GM12874 (cell line): Measurements from ENCODE around the gene MAGI2.

Source experiments
- TF ChIP-seq, protein P1 (sequence below): IDR thresholded peaks from 2 replicates; pipeline ENCODE4 v1.5.1; 2011; ENCODE audit warnings: low read depth, mild to moderate bottlenecking, control low read depth, low read length, moderate library complexity; ENCODE audit not compliant: insufficient read depth

MAGI2 gene

DNA sequence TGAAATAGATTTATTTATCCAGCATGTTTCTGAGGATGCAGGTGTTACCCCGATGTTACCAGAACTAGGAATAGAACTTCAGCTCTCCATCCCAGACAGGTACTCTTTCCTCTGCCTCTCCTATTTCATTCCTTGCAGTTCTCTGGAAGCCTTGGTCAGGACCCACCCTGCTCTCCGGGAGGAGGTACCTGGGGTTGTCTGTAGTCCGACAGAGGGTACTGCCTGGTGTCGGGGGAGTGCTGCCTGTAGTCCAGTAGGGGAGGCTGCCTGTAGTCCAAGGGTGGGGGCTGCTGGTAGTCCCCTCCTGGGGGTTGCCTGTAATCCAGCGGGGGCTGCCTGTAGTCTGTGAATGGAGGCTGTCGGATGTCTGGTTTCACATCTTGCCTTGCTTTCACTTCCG, 1326.5 kb downstream of the MAGI2 start:
- TF ChIP-seq, protein P1, sequence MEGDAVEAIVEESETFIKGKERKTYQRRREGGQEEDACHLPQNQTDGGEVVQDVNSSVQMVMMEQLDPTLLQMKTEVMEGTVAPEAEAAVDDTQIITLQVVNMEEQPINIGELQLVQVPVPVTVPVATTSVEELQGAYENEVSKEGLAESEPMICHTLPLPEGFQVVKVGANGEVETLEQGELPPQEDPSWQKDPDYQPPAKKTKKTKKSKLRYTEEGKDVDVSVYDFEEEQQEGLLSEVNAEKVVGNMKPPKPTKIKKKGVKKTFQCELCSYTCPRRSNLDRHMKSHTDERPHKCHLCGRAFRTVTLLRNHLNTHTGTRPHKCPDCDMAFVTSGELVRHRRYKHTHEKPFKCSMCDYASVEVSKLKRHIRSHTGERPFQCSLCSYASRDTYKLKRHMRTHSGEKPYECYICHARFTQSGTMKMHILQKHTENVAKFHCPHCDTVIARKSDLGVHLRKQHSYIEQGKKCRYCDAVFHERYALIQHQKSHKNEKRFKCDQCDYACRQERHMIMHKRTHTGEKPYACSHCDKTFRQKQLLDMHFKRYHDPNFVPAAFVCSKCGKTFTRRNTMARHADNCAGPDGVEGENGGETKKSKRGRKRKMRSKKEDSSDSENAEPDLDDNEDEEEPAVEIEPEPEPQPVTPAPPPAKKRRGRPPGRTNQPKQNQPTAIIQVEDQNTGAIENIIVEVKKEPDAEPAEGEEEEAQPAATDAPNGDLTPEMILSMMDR, result no peak

DNA sequence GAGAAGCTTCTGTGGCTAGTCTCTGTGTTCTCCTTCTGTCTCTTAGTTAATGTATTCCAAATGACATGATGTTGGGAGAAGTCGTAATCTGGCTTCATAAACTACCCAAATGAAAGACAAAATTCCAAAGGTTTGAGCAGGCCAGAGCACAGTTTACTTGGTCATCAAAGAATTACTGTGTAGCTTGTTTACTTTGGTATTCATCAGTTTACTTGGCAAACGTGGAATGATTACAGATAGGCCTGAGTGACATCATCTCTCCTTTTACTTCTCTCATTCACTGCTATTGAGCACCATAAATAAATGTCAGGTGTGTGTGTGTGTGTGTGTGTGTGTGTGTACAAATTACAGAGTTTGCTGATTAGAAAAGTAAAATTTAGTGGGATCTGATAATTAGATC, 1327.6 kb downstream of the MAGI2 start:
- TF ChIP-seq, protein P1, result no peak

DNA sequence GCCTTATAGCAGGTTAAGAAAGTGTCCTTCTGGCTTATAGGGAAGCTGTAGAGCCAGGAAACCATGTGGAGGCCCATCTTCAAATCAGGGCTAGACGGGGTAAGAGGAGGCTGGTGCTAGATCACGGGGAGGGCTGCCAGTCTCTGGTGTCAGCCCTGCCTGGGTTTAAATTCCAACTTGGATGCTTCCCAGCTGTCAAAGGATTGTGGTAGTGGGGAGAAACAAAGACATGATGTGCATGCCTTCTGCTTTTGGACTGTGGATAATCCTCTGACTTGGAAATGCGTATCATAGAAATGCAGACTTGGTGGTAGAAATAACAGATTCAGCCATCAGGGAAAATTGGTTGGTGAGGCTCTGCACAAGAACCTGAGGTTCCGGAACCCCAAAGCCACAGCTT, 1329.3 kb downstream of the MAGI2 start:
- TF ChIP-seq, protein P1, result no peak

DNA sequence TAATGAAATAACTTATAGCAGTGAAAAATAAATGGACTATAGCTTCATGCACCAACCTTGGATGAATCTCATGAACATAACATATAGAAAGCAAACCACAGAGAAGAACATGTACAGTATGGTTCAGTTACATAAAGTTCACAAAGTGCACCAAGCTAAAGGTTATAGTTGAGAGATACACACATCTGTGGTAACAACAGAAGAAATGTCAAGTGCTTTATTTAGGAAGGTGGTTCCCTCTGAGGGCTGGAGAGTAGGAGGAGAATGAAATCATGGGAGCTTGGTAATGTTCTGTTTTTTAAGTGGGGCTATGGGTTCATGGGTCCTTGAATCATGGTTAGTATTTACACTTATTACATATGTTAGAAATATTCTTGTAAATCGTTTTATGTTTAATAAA, 1331.6 kb downstream of the MAGI2 start:
- TF ChIP-seq, protein P1, result no peak

DNA sequence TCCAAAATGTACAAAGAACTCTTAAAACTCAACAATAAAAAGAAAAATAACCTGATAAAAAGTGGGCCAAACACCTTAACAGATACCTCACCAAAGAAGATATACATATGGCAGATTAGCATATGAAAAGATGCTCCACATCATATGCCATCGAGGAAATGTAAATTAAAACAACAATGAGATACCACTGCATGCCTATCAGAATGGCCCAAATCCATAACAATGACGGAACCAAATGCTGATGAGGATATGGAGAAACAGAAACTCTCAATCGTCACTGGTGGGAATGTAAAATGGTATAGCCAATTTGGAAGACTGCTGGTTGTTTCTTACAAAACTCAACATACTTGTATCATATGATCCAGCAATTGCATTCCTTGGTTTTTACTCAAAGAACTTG, 1335.0 kb downstream of the MAGI2 start:
- TF ChIP-seq, protein P1, result no peak

DNA sequence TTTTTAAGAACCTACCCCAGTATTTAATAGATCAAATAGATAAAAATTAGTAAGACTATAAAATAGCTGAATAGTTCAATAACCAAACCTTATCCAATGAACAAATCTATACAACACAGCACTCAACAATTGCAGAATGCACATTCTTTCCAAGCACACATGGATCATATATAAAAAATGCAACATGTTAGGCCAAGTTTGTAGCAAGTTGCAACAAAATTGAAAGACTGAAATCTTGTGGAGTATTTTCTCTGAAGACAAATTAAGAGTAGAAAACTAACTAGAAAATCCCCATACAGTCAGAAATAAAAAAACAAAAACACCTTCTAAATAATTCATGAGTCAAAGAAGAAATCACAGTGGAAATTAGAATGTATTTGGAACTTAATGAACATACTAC, 1337.6 kb downstream of the MAGI2 start:
- TF ChIP-seq, protein P1, result no peak

DNA sequence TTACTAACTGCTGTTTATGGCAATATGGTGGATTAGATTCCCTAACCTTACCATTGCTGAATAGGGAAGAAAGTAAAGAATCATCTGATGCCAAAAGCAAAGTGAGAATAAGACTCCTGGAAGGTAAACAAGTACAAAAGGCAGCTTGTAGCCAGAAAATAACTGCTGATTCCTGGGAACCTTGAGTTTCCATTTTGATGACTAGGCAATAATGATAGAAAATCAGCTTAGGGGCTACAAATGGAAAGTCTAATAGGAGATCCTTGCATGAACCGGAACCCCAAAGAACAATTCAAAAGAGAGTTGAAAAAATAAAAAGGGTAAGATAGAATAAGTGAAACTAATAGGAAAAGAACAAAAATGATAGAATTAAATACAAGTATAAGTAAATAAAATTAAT, 1338.5 kb downstream of the MAGI2 start:
- TF ChIP-seq, protein P1, result no peak

DNA sequence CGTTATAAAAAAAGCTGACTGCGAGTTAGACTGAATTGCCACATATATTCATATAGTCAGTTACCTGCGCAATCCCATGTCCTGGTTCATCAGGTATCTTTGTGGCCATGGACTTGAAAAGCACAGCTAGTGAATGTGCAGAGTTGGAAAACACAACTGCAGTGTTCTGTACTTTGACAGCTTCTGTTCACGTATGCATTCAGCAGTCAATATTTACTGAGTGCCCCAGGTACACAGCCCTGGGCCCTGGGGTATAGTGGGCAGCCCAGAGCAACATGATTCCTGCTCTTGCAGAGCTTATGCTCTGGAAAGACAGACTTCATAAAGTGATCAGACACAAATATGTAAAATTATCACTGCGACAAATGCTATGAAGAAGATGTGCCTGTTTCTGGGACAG, 1341.0 kb downstream of the MAGI2 start:
- TF ChIP-seq, protein P1, result no peak
